ENCODE measurements around the gene TMEM51. TPM values are rescaled to one million over a fixed set of nuclear protein-coding genes. Genes with fewer than 3 reads are reported as not detected.

TMEM51 gene
- polyA plus RNA-seq, 1 donor (not counting 4 experiments of a cell fraction or from before 2014, with no cell fraction given) = 12.9 TPM

GRCh38 chr1:15150376-15150775 lies 3.2 kb upstream of the TMEM51 start:
- FAIRE-seq (no peak), DNase-seq (ENCODE audit: low read depth, low spot score) (no peak)
- Histone ChIP-seq H3K27ac (ENCODE audit: control insufficient read depth, insufficient read depth, low read length) (no peak overlapping the region), H3K4me3 (ENCODE audit: control insufficient read depth in 2 of 3, extremely low read depth in 1 of 3, insufficient read depth in 2 of 3, low read depth in 1 of 3, low read length in 3 of 3) (no peak overlapping the region), H3K9me3 (ENCODE audit: control insufficient read depth, low read depth, low read length) (no peaks in the 10 kb centered on the region), H3K9me1 (ENCODE audit: control insufficient read depth, extremely low read depth, insufficient read depth, low read length) (peaks cover 3% of the 10 kb centered on the region), H3K4me2 (ENCODE audit: control insufficient read depth, extremely low read depth, insufficient read depth, low read depth, low read length) (no peak overlapping the region), H3K27me3 (ENCODE audit: control insufficient read depth, extremely low read depth, insufficient read depth, low read length) (no peaks in the 10 kb centered on the region), H3K79me2 (ENCODE audit: control insufficient read depth, insufficient read depth, low read length) (peaks cover 16% of the 10 kb centered on the region), H3K9ac (ENCODE audit: control insufficient read depth, extremely low read depth, insufficient read depth, low read length) (no peak overlapping the region), H2AFZ (ENCODE audit: control insufficient read depth, low read length) (no peak overlapping the region), H4K20me1 (ENCODE audit: control insufficient read depth, extremely low read depth, insufficient read depth, low read length) (no peaks in the 10 kb centered on the region), H3K4me1 (ENCODE audit: control insufficient read depth, extremely low read depth, insufficient read depth, low read length) (peaks cover 11% of the 10 kb centered on the region), H3K36me3 (ENCODE audit: control insufficient read depth in 2 of 2, extremely low read depth in 1 of 2, insufficient read depth in 2 of 2, low read length in 2 of 2) (peaks cover 0 to 3% of the 10 kb centered on the region in 2 experiments)
- TF ChIP-seq EZH2 (IDR thresholded peaks at IDR 0.05; ENCODE audit: low read length) = no peak
- dilution Hi-C loops (cut with MboI; ENCODE audit: extremely low pct_ligation_motif_present, low sequenced_read_pairs) = no loop called here

- FAIRE-seq (peak; percentile 34), DNase-seq (ENCODE audit: low read depth, low spot score) (no peak)
- no peak overlapping the region for H3K4me3 ChIP-seq (ENCODE audit: control insufficient read depth in 2 of 3, extremely low read depth in 1 of 3, insufficient read depth in 2 of 3, low read depth in 1 of 3, low read length in 3 of 3)
- H3K27ac ChIP-seq (ENCODE audit: control insufficient read depth, insufficient read depth, low read length) = no peak overlapping the region
- H3K4me2 ChIP-seq (ENCODE audit: control insufficient read depth, extremely low read depth, insufficient read depth, low read depth, low read length) = no peak overlapping the region
- H3K79me2 ChIP-seq (ENCODE audit: control insufficient read depth, insufficient read depth, low read length) = peaks cover 26% of the 10 kb centered on the region
- H3K9me3 ChIP-seq (ENCODE audit: control insufficient read depth, low read depth, low read length) = no peaks in the 10 kb centered on the region
- dilution Hi-C loops (cut with MboI; ENCODE audit: extremely low pct_ligation_motif_present, low sequenced_read_pairs) = no loop called here
- no peak for TF ChIP-seq EZH2 (IDR thresholded peaks at IDR 0.05; ENCODE audit: low read length)
- TF ChIP-seq CTCF (optimal IDR thresholded peaks at IDR 0.05 in 1 of 3, IDR thresholded peaks at IDR 0.05 in 1 of 3, conservative IDR thresholded peaks at IDR 0.05 in 1 of 3; ENCODE audit: extremely low read depth in 1 of 3, insufficient read depth in 2 of 3, low read length in 3 of 3) = no peak
- peaks cover 11% of the 10 kb centered on the region for H3K4me1 ChIP-seq (ENCODE audit: control insufficient read depth, extremely low read depth, insufficient read depth, low read length)
- H2AFZ ChIP-seq (ENCODE audit: control insufficient read depth, low read length) = no peak overlapping the region
- H4K20me1 ChIP-seq (ENCODE audit: control insufficient read depth, extremely low read depth, insufficient read depth, low read length) = no peaks in the 10 kb centered on the region
- peaks cover 0 to 5% of the 10 kb centered on the region in 2 experiments for H3K36me3 ChIP-seq (ENCODE audit: control insufficient read depth in 2 of 2, extremely low read depth in 1 of 2, insufficient read depth in 2 of 2, low read length in 2 of 2)
- H3K9ac ChIP-seq (ENCODE audit: control insufficient read depth, extremely low read depth, insufficient read depth, low read length) = no peak overlapping the region
- peaks cover 3% of the 10 kb centered on the region for H3K9me1 ChIP-seq (ENCODE audit: control insufficient read depth, extremely low read depth, insufficient read depth, low read length)
- no peaks in the 10 kb centered on the region for H3K27me3 ChIP-seq (ENCODE audit: control insufficient read depth, extremely low read depth, insufficient read depth, low read length)
These were observed 2.2 kb upstream of the TMEM51 start for GRCh38 chr1:15151377-15151806.

- no peak overlapping the region for H3K4me3 ChIP-seq (ENCODE audit: control insufficient read depth in 2 of 3, extremely low read depth in 1 of 3, insufficient read depth in 2 of 3, low read depth in 1 of 3, low read length in 3 of 3)
- no peaks in the 10 kb centered on the region for H3K27me3 ChIP-seq (ENCODE audit: control insufficient read depth, extremely low read depth, insufficient read depth, low read length)
- FAIRE-seq = no peak
- H3K27ac ChIP-seq (ENCODE audit: control insufficient read depth, insufficient read depth, low read length) = no peak overlapping the region
- H3K9ac ChIP-seq (ENCODE audit: control insufficient read depth, extremely low read depth, insufficient read depth, low read length) = peak overlapping the region; percentile 86
- peaks cover 3% of the 10 kb centered on the region for H3K9me1 ChIP-seq (ENCODE audit: control insufficient read depth, extremely low read depth, insufficient read depth, low read length)
- H3K79me2 ChIP-seq (ENCODE audit: control insufficient read depth, insufficient read depth, low read length) = peaks cover 31% of the 10 kb centered on the region
- H3K9me3 ChIP-seq (ENCODE audit: control insufficient read depth, low read depth, low read length) = no peaks in the 10 kb centered on the region
- TF ChIP-seq CTCF (optimal IDR thresholded peaks at IDR 0.05 in 1 of 3, IDR thresholded peaks at IDR 0.05 in 1 of 3, conservative IDR thresholded peaks at IDR 0.05 in 1 of 3; ENCODE audit: extremely low read depth in 1 of 3, insufficient read depth in 2 of 3, low read length in 3 of 3) (no peak), EZH2 (IDR thresholded peaks at IDR 0.05; ENCODE audit: low read length) (no peak)
- peaks cover 11% of the 10 kb centered on the region for H3K4me1 ChIP-seq (ENCODE audit: control insufficient read depth, extremely low read depth, insufficient read depth, low read length)
- dilution Hi-C loops (cut with MboI; ENCODE audit: extremely low pct_ligation_motif_present, low sequenced_read_pairs) = no loop called here
- H3K36me3 ChIP-seq (ENCODE audit: control insufficient read depth in 2 of 2, extremely low read depth in 1 of 2, insufficient read depth in 2 of 2, low read length in 2 of 2) = peaks cover 0 to 7% of the 10 kb centered on the region in 2 experiments
- no peak for DNase-seq (ENCODE audit: low read depth, low spot score)
- H4K20me1 ChIP-seq (ENCODE audit: control insufficient read depth, extremely low read depth, insufficient read depth, low read length) = no peaks in the 10 kb centered on the region
- H2AFZ ChIP-seq (ENCODE audit: control insufficient read depth, low read length) = no peak overlapping the region
- H3K4me2 ChIP-seq (ENCODE audit: control insufficient read depth, extremely low read depth, insufficient read depth, low read depth, low read length) = peak overlapping the region; percentile 99
These were observed 1.7 kb upstream of the TMEM51 start for GRCh38 chr1:15151871-15152270.

All from keratinocyte (primary cell).